ENCODE data around the gene SIRT6. TPM values are rescaled to one million over a fixed set of nuclear protein-coding genes. Genes with fewer than 3 reads are reported as not detected.
A peak's percentile ranks its signal among the peaks of the same experiment; 100 is the strongest.

Gene SIRT6
- total and polyA plus RNA-seq, 9 of the 15 experiments (the other 6 are each of a cell fraction or from before 2014, with no cell fraction given), result 1.4 to 41.1 (median 10.2) TPM

DNA sequence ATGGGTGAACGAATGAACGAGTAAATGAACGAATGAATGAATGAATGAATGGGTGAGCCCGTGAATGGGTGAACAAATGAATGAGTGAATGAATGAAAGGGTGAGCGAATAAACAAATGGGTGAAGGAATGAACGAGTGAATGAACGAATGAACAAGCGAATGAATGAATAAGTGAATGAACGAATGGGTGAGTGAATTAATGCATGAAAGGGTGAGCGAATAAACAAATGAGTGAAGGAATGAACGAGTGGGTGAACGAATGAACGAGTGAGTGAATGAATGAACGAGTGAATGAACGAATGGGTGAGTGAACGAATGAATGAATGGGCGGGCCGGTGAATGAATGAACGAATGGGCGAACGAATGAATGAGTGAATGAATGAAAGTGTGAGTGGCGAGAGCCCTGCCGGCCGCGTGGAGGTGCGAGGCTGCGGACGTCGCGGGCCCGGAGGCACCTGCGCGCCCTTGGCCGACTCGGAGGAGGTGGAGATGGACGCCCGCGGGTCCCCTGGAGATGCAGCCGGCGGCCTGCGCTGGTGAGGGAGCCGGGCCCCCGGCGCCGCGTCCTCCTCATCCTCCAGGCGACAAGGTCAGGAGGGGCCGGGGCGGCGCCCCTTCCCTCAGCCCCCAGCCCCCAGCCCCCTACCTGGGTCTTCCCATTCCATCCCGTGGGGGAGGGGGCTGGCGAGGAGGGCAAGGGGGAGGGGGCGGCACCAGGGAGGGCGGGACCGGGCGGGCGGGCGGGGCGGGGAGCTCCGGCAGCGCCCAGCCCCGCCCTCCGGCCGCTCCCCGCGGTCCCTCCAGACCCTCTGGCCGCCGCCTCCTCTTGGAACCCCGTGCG, 15.5 kb upstream of the SIRT6 start:
- ChIA-PET POLR2A (interaction anchor here (0.6 kb wide), 1 partner anchor 78 kb away, joined by 3 read pairs; no protein-coding TSS in a partner anchor), CTCF (ENCODE audit: low intra/inter-chr PET ratio) (interaction anchor here (0.7 kb wide), 1 partner anchor 18 kb away, joined by 4 read pairs; no protein-coding TSS in a partner anchor)
- Histone ChIP-seq H4K20me1 (replicated peaks; ENCODE audit: control insufficient read depth, insufficient read depth, low read length) (no peaks in the 10 kb centered on the region), H3K4me2 (ENCODE audit: insufficient read depth, low read length) (peak overlapping the region; percentile 4; the same call in 1 of the 2 replicates), H3K79me2 (ENCODE audit: control insufficient read depth, insufficient read depth, low read length) (no peaks in the 10 kb centered on the region), H3K9me3 (replicated peaks; ENCODE audit: control insufficient read depth, insufficient read depth, low read depth, low read length) (no peaks in the 10 kb centered on the region), H3K27me3 (ENCODE audit: control insufficient read depth in 2 of 2, insufficient read depth in 2 of 2, low read length in 2 of 2) (peaks cover 8 to 30% of the 10 kb centered on the region in 2 experiments), H3K27ac (ENCODE audit: extremely low read depth, low read depth, low read length) (no peak overlapping the region), H2AFZ (ENCODE audit: low read depth, low read length) (no peak overlapping the region), H3K4me3 (no peak overlapping the region), H3K9ac (ENCODE audit: insufficient read depth in 1 of 2, low read depth in 2 of 2, low read length in 2 of 2) (peak overlapping the region in 1 of 2 experiments; percentile 52; a peak in 2 of 4 replicates), H3K9me1 (ENCODE audit: control insufficient read depth, insufficient read depth, low read length) (no peaks in the 10 kb centered on the region), H3K4me1 (replicated peaks in 1 of 2; ENCODE audit: control insufficient read depth in 2 of 2, insufficient read depth in 2 of 2, low read length in 2 of 2) (peaks cover 0 to 16% of the 10 kb centered on the region in 2 experiments; a peak in 2 of 5 replicates), H3K36me3 (ENCODE audit: control insufficient read depth, insufficient read depth, low read length) (no peaks in the 10 kb centered on the region)
- intact Hi-C loops (cut with micrococcal nuclease), result no loop called here
- ATAC-seq (peak; percentile 71), FAIRE-seq (no peak), DNase-seq (ENCODE audit: extremely low read depth in 1 of 4, low spot score in 3 of 4) (peak in 3 of 4 experiments; percentile 51 to 85 (median 84))
- 3% methylated on average over 26 of the region's 70 CpGs for WGBS (ENCODE audit: insufficient coverage, low coverage, missing lambda C conversion rate)
- in situ Hi-C loops (cut with MboI), result no loop called here
- no TSS peak for BruUV-seq (replicated peaks)
- TF ChIP-seq, protein P1, sequence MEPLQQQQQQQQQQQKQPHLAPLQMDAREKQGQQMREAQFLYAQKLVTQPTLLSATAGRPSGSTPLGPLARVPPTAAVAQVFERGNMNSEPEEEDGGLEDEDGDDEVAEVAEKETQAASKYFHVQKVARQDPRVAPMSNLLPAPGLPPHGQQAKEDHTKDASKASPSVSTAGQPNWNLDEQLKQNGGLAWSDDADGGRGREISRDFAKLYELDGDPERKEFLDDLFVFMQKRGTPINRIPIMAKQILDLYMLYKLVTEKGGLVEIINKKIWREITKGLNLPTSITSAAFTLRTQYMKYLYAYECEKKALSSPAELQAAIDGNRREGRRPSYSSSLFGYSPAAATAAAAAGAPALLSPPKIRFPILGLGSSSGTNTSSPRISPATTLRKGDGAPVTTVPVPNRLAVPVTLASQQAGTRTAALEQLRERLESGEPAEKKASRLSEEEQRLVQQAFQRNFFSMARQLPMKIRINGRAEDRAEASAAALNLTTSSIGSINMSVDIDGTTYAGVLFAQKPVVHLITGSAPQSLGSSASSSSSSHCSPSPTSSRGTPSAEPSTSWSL (CRISPR knock-in tag; IDR thresholded peaks at IDR 0.05; ENCODE audit: borderline replicate concordance), result no peak
- TF ChIP-seq PRMT5 (CRISPR knock-in tag; IDR thresholded peaks at IDR 0.05), result no peak
- TF ChIP-seq, protein P2, sequence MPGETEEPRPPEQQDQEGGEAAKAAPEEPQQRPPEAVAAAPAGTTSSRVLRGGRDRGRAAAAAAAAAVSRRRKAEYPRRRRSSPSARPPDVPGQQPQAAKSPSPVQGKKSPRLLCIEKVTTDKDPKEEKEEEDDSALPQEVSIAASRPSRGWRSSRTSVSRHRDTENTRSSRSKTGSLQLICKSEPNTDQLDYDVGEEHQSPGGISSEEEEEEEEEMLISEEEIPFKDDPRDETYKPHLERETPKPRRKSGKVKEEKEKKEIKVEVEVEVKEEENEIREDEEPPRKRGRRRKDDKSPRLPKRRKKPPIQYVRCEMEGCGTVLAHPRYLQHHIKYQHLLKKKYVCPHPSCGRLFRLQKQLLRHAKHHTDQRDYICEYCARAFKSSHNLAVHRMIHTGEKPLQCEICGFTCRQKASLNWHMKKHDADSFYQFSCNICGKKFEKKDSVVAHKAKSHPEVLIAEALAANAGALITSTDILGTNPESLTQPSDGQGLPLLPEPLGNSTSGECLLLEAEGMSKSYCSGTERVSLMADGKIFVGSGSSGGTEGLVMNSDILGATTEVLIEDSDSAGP (CRISPR knock-in tag; IDR thresholded peaks at IDR 0.05), result 0 out of 2 replicates have a peak, but pooled peaks have one; percentile 60
- peak; percentile 91 for TF ChIP-seq L3MBTL2 (IDR thresholded peaks at IDR 0.05)
- TF ChIP-seq, protein P3, sequence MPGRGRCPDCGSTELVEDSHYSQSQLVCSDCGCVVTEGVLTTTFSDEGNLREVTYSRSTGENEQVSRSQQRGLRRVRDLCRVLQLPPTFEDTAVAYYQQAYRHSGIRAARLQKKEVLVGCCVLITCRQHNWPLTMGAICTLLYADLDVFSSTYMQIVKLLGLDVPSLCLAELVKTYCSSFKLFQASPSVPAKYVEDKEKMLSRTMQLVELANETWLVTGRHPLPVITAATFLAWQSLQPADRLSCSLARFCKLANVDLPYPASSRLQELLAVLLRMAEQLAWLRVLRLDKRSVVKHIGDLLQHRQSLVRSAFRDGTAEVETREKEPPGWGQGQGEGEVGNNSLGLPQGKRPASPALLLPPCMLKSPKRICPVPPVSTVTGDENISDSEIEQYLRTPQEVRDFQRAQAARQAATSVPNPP (IDR thresholded peaks at IDR 0.05; ENCODE audit: borderline replicate concordance, insufficient read depth, insufficient read length), result no peak
- TF ChIP-seq, protein P4, sequence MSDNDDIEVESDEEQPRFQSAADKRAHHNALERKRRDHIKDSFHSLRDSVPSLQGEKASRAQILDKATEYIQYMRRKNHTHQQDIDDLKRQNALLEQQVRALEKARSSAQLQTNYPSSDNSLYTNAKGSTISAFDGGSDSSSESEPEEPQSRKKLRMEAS (CRISPR knock-in tag; IDR thresholded peaks at IDR 0.05), result peak; percentile 97
- no peak for TF ChIP-seq RUNX1 (IDR thresholded peaks at IDR 0.05; ENCODE audit: low read depth)
- TF ChIP-seq CCAR2 (IDR thresholded peaks at IDR 0.05; ENCODE audit: low read depth, low read length), result no peak
- TF ChIP-seq NR2C2 (CRISPR knock-in tag; IDR thresholded peaks at IDR 0.05), result 0 out of 2 replicates have a peak, but pooled peaks have one; percentile 20
- no peak for TF ChIP-seq NR2C2 (tag; IDR thresholded peaks at IDR 0.05)
- no peak for TF ChIP-seq CREB1 (IDR thresholded peaks at IDR 0.05)
- 0 out of 2 replicates have a peak, but pooled peaks have one; percentile 36 for TF ChIP-seq CREB1 (CRISPR knock-in tag; IDR thresholded peaks at IDR 0.05)
- TF ChIP-seq HLTF (IDR thresholded peaks at IDR 0.05), result 0 out of 2 replicates have a peak, but pooled peaks have one; percentile 39
- TF ChIP-seq KDM1A (IDR thresholded peaks at IDR 0.05), result peak in 1 of 2 experiments; percentile 51; a peak in 2 of 4 replicates
- no peak for TF ChIP-seq C11orf30 (IDR thresholded peaks at IDR 0.05; ENCODE audit: low read depth)

All from K562 (cell line).